22Rv1 (cell line): ENCODE data around the gene RNF146.

Source experiments
- ZFX ChIP-seq: fragments of 450-650 bp; IDR thresholded peaks from 2 replicates; pipeline ENCODE4 v1.6.1; 2017; ENCODE audit warnings: antibody characterized with exemption, borderline replicate concordance
- TF ChIP-seq, protein P1 (sequence below): fragments of 450-650 bp; IDR thresholded peaks from 2 replicates; pipeline ENCODE4 v1.5.1; 2017; ENCODE audit warnings: mild to moderate bottlenecking

GRCh38 chr6:127305741-127306140, 39.1 kb downstream of the RNF146 start:
- TF ChIP-seq, protein P1, sequence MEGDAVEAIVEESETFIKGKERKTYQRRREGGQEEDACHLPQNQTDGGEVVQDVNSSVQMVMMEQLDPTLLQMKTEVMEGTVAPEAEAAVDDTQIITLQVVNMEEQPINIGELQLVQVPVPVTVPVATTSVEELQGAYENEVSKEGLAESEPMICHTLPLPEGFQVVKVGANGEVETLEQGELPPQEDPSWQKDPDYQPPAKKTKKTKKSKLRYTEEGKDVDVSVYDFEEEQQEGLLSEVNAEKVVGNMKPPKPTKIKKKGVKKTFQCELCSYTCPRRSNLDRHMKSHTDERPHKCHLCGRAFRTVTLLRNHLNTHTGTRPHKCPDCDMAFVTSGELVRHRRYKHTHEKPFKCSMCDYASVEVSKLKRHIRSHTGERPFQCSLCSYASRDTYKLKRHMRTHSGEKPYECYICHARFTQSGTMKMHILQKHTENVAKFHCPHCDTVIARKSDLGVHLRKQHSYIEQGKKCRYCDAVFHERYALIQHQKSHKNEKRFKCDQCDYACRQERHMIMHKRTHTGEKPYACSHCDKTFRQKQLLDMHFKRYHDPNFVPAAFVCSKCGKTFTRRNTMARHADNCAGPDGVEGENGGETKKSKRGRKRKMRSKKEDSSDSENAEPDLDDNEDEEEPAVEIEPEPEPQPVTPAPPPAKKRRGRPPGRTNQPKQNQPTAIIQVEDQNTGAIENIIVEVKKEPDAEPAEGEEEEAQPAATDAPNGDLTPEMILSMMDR = no peak
- TF ChIP-seq ZFX = no peak
